GM18499 (cell line): ENCODE results near the gene THUMPD3.

Experiments used
- ATAC-seq: cut with Tn5 transposase; IDR thresholded peaks from one replicate; pipeline ENCODE4 v1.9.1; 2021; ENCODE audit warnings: moderate number of reproducible peaks; ENCODE audit not compliant: insufficient read depth, unreplicated experiment

The THUMPD3 gene

GRCh38 chr3:9362731-9363530 lies at the start of gene THUMPD3:
Gene THUMPD3 (plus strand): TSS chr3:9363054. CDS start chr3:9365069, 2,015 bp downstream.
- peak; percentile 70 for ATAC-seq

- ATAC-seq, result no peak
These were observed 48.1 kb upstream of the THUMPD3 start for GRCh38 chr3:9314796-9315195.

- no peak for ATAC-seq
These were observed 45.9 kb upstream of the THUMPD3 start for GRCh38 chr3:9316881-9317361.

GRCh38 chr3:9322780-9323179 lies 40.1 kb upstream of the THUMPD3 start:
- no peak for ATAC-seq

GRCh38 chr3:9324944-9325343 lies 37.9 kb upstream of the THUMPD3 start:
- ATAC-seq, result no peak

GRCh38 chr3:9327578-9327977 lies 35.3 kb upstream of the THUMPD3 start:
- ATAC-seq, result no peak

- no peak for ATAC-seq
These were observed 32.6 kb upstream of the THUMPD3 start for GRCh38 chr3:9330166-9330703.

DNA sequence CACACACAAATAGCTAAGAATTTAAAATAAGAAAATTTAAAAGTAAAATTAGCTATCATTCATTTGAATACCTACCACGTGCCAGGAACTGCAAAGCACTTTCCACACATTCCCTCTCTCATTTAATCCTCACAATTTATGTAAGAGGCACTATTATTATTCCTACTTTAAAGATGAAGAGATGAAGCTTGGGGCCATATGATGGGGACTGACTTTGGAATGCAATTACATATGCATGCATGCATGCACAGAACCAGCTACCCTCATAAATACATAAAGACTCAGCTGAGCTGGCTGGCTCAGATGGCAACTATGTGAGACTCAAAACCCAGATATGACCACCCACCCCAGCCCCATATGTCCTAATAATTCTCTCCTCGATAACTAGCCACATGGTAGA lies 31.7 kb upstream of the THUMPD3 start:
- no peak for ATAC-seq

DNA sequence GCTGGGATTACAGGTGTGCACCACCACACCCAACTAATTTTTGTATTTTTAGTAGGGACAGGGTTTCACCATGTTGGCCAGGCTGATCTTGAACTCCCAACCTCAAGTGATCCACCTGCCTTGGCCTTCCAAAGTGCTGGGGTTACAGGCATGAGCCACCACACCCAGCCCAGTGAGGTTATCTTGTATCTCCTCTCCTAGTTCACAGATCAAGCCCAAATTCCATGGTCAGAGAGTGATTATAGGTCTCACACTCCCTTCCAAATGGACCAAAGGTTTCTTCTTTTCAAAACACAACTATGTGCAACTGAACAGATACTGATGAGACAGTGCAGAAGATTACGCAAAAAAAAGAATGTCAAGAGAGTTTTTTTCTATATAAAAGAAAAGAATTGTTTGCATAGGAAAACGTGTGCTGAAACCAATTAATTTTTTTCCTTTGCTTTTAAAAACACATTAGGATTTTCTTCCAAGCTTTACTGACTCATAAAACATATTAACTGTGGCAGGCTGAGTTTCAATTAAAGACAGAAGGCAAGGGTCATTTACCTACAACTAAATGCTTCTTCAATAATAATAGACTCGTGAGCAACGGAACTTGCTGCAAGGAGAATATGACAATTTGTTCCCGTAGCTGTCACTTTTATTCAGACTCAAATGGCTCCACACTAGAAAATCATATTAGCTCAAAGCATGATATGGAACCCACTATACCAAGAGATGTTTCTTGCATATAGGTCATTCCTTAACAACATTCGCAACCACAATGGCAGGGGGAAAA lies 30.4 kb upstream of the THUMPD3 start:
- no peak for ATAC-seq

- ATAC-seq, result no peak
These were observed 22.9 kb upstream of the THUMPD3 start for GRCh38 chr3:9339761-9340471.

- no peak for ATAC-seq
These were observed 22.4 kb upstream of the THUMPD3 start for GRCh38 chr3:9340472-9340902.

GRCh38 chr3:9342696-9343095 lies 20.2 kb upstream of the THUMPD3 start:
- ATAC-seq, result no peak

GRCh38 chr3:9343115-9343514 lies 19.7 kb upstream of the THUMPD3 start:
- no peak for ATAC-seq

DNA sequence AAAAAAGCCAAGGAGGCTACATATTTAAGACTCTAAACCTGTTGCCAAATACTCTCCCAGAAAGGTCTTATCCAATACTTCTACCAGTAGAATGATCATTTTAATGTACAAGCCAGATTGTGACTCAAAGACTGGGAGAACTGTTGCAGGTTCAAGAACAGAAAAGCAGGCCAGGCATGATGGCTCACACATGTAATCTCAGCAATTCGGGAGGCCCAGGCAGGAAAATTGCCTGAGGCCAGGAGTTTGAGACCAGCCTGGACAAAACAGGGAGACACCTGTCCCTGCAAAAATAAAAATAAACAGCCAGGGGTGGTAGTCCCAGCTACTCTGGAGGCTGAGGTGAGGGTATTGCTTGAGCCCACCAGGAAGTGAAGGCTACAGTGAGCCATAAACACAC lies 17.8 kb upstream of the THUMPD3 start:
- ATAC-seq, result no peak

- no peak for ATAC-seq
These were observed 16.7 kb upstream of the THUMPD3 start for GRCh38 chr3:9346141-9346540.

DNA sequence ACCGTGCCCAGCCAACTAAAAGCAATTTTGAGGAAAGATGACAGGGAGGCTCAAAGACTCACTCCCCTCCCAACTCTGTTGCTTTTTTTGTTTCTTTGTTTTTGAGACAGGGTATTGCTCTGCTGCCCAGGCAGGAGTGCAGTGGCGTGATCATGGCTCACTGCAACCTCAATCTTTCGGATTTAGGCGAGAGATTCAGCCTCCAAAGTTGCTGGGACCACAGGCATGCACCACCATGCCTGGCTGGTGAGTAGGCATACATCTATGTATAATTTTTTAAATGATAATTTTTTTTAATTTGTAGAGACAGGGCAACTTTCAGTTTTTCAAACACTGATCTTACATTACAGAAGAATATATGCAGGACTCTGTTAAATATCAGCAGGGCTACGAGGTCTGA lies 15.8 kb upstream of the THUMPD3 start:
- no peak for ATAC-seq

DNA sequence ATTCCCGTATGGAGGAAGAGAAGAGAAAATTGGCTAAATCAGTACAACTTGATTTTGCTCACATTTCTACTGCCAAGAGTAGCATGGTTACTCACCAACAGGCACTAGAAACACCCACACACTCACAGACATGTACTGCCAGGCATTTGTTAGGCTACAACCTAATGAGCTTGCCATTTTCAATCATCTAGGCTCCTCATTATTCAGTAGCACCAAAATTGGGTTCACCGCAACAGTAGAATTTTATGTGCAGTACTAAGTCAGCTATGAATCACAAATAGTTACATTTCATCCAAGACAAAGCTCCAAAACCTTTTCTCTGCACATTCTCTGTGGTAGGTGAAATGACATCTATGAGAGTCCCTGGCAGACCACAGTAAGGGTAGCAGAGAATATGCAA lies 15.0 kb upstream of the THUMPD3 start:
- no peak for ATAC-seq

DNA sequence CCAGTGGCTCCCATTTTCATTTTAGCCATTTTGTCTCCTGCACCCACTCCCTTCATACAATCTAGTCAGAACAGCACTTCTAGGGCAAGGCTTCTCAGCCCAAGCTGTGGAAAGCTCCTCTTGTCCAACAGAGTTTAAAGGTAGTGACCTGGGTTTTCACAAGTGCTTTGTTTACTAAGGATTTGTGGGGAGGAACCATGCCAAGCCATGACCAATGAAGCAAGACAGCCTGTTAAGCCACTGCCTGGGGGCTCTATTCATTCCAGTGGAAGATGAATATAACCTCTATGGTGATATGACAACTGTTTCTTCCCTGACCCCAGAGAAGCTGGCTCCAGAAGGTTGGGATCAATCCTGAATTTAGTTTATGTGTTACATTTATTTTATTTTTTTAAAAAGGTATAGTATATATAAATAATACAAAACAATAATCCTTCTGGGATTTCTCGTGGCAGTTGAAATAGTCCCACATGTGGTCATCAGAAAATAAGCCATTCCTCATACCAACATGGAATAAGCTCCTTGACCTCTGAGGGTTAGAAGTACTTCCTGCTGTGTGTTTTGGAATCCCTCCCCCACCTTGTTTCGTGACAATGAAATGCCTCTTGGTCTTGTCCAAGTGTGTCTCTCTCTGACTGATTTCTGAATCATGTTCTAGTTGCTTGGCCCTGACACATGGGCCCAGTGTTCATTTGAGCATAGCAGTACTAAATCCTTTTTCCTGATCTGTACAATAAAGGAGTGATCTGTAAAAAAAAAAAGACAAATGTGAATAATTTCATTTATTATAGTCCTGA lies 13.3 kb upstream of the THUMPD3 start:
- no peak for ATAC-seq

- ATAC-seq, result no peak
These were observed 11.1 kb upstream of the THUMPD3 start for GRCh38 chr3:9351709-9352126.
